SK-N-SH (cell line): ENCODE measurements around the gene RPS6KA1. TPM values are rescaled to one million over a fixed set of nuclear protein-coding genes. Genes with fewer than 3 reads are reported as not detected.

ENCODE experiments used
- CTCF ChIA-PET: fragments of 300-600, 350-600 bp; formaldehyde crosslinking; extraction: SDS; loops from one replicate; lab custom pipeline; 2021; lab: Yijun Ruan, JAX
- POLR2A ChIA-PET: fragments of 350-600 bp; sonication (Branson Sonifier 250); formaldehyde crosslinking; extraction: SDS; loops from one replicate; lab custom pipeline; 2020; ENCODE audit warnings: antibody characterized with exemption, inconsistent platforms; lab: Yijun Ruan, JAX
- DNase-seq: peaks from one replicate; pipeline ENCODE4 v3.0.0; 2012
- H2AFZ ChIP-seq: fragments of 200-600 bp; sonication (generic); 2 replicates; pipeline ENCODE4 v1.8.1; 2016; ENCODE audit warnings: antibody characterized with exemption, mild to moderate bottlenecking, low read depth
- H3F3A ChIP-seq: fragments of 200-600 bp; sonication (generic); replicated peaks from 2 replicates; pipeline ENCODE3; 2016; ENCODE audit warnings: antibody characterized with exemption, mild to moderate bottlenecking; ENCODE audit not compliant: insufficient read depth
- H3K27ac ChIP-seq, 2 experiments: fragments of 200-500 bp in 1 of 2; fragments of 200-600 bp in 1 of 2; sonication (Bioruptor generic) in 1 of 2; sonication (generic), shearing (Covaris generic) in 1 of 2; 2 replicates each; pipeline versions ENCODE4 v1.5.1 to v1.6.1; 2014 to 2016; ENCODE audit warnings: low read depth in 2 of 2, inconsistent platforms in 1 of 2, low read length in 1 of 2, mild to moderate bottlenecking in 1 of 2, mixed read lengths in 1 of 2
- H3K27me3 ChIP-seq: fragments of 200-600 bp; sonication (generic), shearing (Covaris generic); 2 replicates; pipeline ENCODE4 v1.6.1; 2016; ENCODE audit warnings: mixed run types; ENCODE audit not compliant: insufficient read depth
- H3K36me3 ChIP-seq, 2 experiments: fragments of 200-500 bp in 1 of 2; fragments of 200-600 bp in 1 of 2; sonication (Bioruptor generic) in 1 of 2; sonication (generic) in 1 of 2; replicated peaks in 1 of 2; 2 replicates each; pipeline versions ENCODE3 to v1.5.1; 2014 to 2016; ENCODE audit warnings: low read length in 1 of 2, mild to moderate bottlenecking in 1 of 2; ENCODE audit not compliant: insufficient read depth in 2 of 2, control insufficient read depth in 1 of 2
- H3K4me1 ChIP-seq, 2 experiments: fragments of 200-500 bp in 1 of 2; fragments of 200-600 bp in 1 of 2; sonication (Bioruptor generic) in 1 of 2; sonication (generic), shearing (Covaris generic) in 1 of 2; 2 replicates each; pipeline versions ENCODE4 v1.5.1 to v1.6.1; 2014 to 2016; ENCODE audit warnings: low read depth in 1 of 2, low read length in 1 of 2, mixed run types in 1 of 2; ENCODE audit not compliant: insufficient read depth in 2 of 2, control insufficient read depth in 1 of 2
- H3K4me2 ChIP-seq: fragments of 200-600 bp; sonication (generic), shearing (Covaris generic); 2 replicates; pipeline ENCODE4 v1.6.1; 2017; ENCODE audit warnings: mixed run types
- H3K4me3 ChIP-seq, 2 experiments: fragments of 200-500 bp in 1 of 2; fragments of 200-600 bp in 1 of 2; sonication (Bioruptor generic) in 1 of 2; sonication (generic), shearing (Covaris generic) in 1 of 2; 2 replicates each; pipeline versions ENCODE4 v1.5.1 to v1.8.1; 2014 to 2016; ENCODE audit warnings: low read depth in 2 of 2, inconsistent platforms in 1 of 2, low read length in 1 of 2, mild to moderate bottlenecking in 1 of 2, mixed read lengths in 1 of 2, moderate library complexity in 1 of 2
- H3K79me2 ChIP-seq: fragments of 200-600 bp; sonication (generic); 2 replicates; pipeline ENCODE4 v1.8.1; 2017; ENCODE audit warnings: mild to moderate bottlenecking; ENCODE audit not compliant: insufficient read depth
- H3K9ac ChIP-seq: fragments of 200-600 bp; sonication (generic); 2 replicates; pipeline ENCODE4 v1.6.1; 2017; ENCODE audit warnings: mixed run types
- H3K9me2 ChIP-seq: fragments of 200-600 bp; sonication (generic); 2 replicates; pipeline ENCODE4 v1.6.1; 2017; ENCODE audit warnings: mixed run types
- H3K9me3 ChIP-seq: fragments of 200-600 bp; sonication (generic); 2 replicates; pipeline ENCODE4 v1.6.1; 2017; ENCODE audit warnings: mixed run types, mild to moderate bottlenecking, moderate library complexity
- H4K20me1 ChIP-seq: fragments of 200-600 bp; sonication (generic); 2 replicates; pipeline ENCODE4 v1.6.1; 2017; ENCODE audit warnings: mild to moderate bottlenecking, mixed run types; ENCODE audit not compliant: insufficient read depth
- CHD2 ChIP-seq: fragments of 150-350 bp; IDR thresholded peaks from 2 replicates; pipeline ENCODE4 v1.6.1; 2018; ENCODE audit warnings: low read length; ENCODE audit not compliant: partially characterized antibody
- ELF1 ChIP-seq: IDR thresholded peaks from 2 replicates; pipeline ENCODE4 v1.4.0; 2012
- EP300 ChIP-seq, 2 experiments: IDR thresholded peaks; 2 replicates each; pipeline versions ENCODE4 v1.4.0 to v1.6.1; 2012; ENCODE audit warnings: borderline replicate concordance in 1 of 2, low read depth in 1 of 2, low read length in 1 of 2
- FOSL2 ChIP-seq: IDR thresholded peaks from 2 replicates; pipeline ENCODE4 v1.4.0; 2012; ENCODE audit warnings: low read depth, mild to moderate bottlenecking, moderate library complexity, borderline replicate concordance
- FOXJ3 ChIP-seq: sonication (generic); formaldehyde crosslinking; IDR thresholded peaks from 2 replicates; pipeline ENCODE4 v1.5.1; 2020; ENCODE audit warnings: mild to moderate bottlenecking, missing genetic modification reagents
- GATA2 ChIP-seq: sonication (generic); formaldehyde crosslinking; IDR thresholded peaks from 2 replicates; pipeline ENCODE4 v1.5.0; 2020; ENCODE audit warnings: mild to moderate bottlenecking, missing genetic modification reagents
- MEF2A ChIP-seq: IDR thresholded peaks from 2 replicates; pipeline ENCODE4 v1.4.0; 2012; ENCODE audit warnings: low read depth, borderline replicate concordance
- MXI1 ChIP-seq: IDR thresholded peaks from 2 replicates; pipeline ENCODE4 v1.6.1; 2012; ENCODE audit warnings: mild to moderate bottlenecking, low read depth, low read length, improper control_type of control experiment
- NRF1 ChIP-seq: IDR thresholded peaks from 2 replicates; pipeline ENCODE4 v1.6.1; 2012; ENCODE audit warnings: low read depth, mild to moderate bottlenecking, low read length
- POLR2AphosphoS5 ChIP-seq: IDR thresholded peaks from 2 replicates; pipeline ENCODE4 v1.6.1; 2012; ENCODE audit warnings: low read depth, low read length
- RCOR1 ChIP-seq: fragments of 150-350 bp; IDR thresholded peaks from 2 replicates; pipeline ENCODE4 v1.6.1; 2017; ENCODE audit warnings: antibody characterized with exemption, low read length
- REST ChIP-seq: IDR thresholded peaks from 2 replicates; pipeline ENCODE4 v1.6.1; 2012; ENCODE audit warnings: mild to moderate bottlenecking, low read depth, low read length, moderate library complexity
- RFX5 ChIP-seq: IDR thresholded peaks from 2 replicates; pipeline ENCODE4 v1.6.1; 2012; ENCODE audit warnings: mild to moderate bottlenecking, improper control_type of control experiment, low read length
- RXRA ChIP-seq: IDR thresholded peaks from 2 replicates; pipeline ENCODE4 v1.4.0; 2012; ENCODE audit warnings: low read depth, mild to moderate bottlenecking, borderline replicate concordance
- SIN3A ChIP-seq: IDR thresholded peaks from 2 replicates; pipeline ENCODE4 v1.6.1; 2012; ENCODE audit warnings: low read depth, mild to moderate bottlenecking, low read length, moderate library complexity, borderline replicate concordance
- SMC3 ChIP-seq: IDR thresholded peaks from 2 replicates; pipeline ENCODE4 v1.6.1; 2012; ENCODE audit warnings: low read depth, low read length, improper control_type of control experiment
- TAF1 ChIP-seq: IDR thresholded peaks from 2 replicates; pipeline ENCODE4 v1.6.1; 2012; ENCODE audit warnings: low read depth, mild to moderate bottlenecking, low read length, moderate library complexity, borderline replicate concordance
- TEAD4 ChIP-seq: IDR thresholded peaks from 2 replicates; pipeline ENCODE4 v1.4.0; 2012; ENCODE audit warnings: mild to moderate bottlenecking, borderline replicate concordance; ENCODE audit not compliant: insufficient read depth
- USF2 ChIP-seq: fragments of 150-350 bp; IDR thresholded peaks from 2 replicates; pipeline ENCODE4 v1.6.1; 2017; ENCODE audit warnings: antibody characterized with exemption, low read length, low read depth, borderline replicate concordance
- YY1 ChIP-seq: IDR thresholded peaks from 2 replicates; pipeline ENCODE4 v1.4.0; 2012; ENCODE audit warnings: low read depth, mild to moderate bottlenecking
- WGBS: methylation state at CpG from one replicate; pipeline ENCODE4 v1.1.6; 2017; ENCODE audit warnings: low lambda C conversion rate; 5-methylcytosine and 5-hydroxymethylcytosine counted together
- polyA plus RNA-seq, 3 experiments: library from polyadenylated mRNA; depleted of rRNA; stranded (reverse); fragments of >200 nt; gene quantifications; 2 replicates each; pipeline ENCODE4 v1.2.3, GENCODE V29; 2012
- TF ChIP-seq, protein P1 (sequence below): IDR thresholded peaks from 2 replicates; pipeline ENCODE4 v1.4.0; 2012; ENCODE audit warnings: low read depth, borderline replicate concordance
- TF ChIP-seq, protein P2 (sequence below): IDR thresholded peaks from 2 replicates; pipeline ENCODE4 v1.4.0; 2012; ENCODE audit warnings: low read depth

Gene RPS6KA1
- polyA plus RNA-seq, 1 of the 3 experiments (the other 2 are of a cell fraction) = 9.7 TPM

DNA sequence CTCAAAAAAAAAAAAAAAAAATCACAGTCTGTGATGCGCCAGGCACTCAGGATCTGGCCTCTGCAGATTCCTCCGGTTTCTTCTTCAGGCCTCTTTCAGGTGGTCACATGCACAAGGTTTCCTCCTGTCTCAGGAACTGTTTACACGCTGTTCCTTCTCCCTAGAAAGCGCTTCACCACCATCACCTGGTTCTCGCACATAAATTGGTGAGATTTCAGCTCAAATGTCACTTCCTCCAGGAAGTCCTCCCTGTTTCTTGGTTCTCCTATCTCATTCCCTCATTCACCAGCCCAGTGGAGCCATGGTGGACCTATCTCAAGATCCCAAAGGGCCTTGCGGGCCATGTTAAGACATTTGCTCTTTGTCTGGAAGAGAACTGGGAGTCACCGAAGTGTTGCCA, 30.7 kb upstream of the RPS6KA1 start (continued):
- TF ChIP-seq USF2 = no peak
- no peak for TF ChIP-seq FOSL2
- no peak for TF ChIP-seq MEF2A
- no peak for TF ChIP-seq POLR2AphosphoS5
- TF ChIP-seq, protein P1, sequence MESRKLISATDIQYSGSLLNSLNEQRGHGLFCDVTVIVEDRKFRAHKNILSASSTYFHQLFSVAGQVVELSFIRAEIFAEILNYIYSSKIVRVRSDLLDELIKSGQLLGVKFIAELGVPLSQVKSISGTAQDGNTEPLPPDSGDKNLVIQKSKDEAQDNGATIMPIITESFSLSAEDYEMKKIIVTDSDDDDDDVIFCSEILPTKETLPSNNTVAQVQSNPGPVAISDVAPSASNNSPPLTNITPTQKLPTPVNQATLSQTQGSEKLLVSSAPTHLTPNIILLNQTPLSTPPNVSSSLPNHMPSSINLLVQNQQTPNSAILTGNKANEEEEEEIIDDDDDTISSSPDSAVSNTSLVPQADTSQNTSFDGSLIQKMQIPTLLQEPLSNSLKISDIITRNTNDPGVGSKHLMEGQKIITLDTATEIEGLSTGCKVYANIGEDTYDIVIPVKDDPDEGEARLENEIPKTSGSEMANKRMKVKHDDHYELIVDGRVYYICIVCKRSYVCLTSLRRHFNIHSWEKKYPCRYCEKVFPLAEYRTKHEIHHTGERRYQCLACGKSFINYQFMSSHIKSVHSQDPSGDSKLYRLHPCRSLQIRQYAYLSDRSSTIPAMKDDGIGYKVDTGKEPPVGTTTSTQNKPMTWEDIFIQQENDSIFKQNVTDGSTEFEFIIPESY = no peak
- TF ChIP-seq MXI1 = no peak

GRCh38 chr1:26500488-26501175, 28.9 kb upstream of the RPS6KA1 start:
- H3K4me1 ChIP-seq = no peaks in the 10 kb centered on the region; a peak in 2 of 4 replicates
- ChIA-PET POLR2A (interaction anchor here (0.6 to 2.3 kb wide), 13 partner anchors 11 to 400 kb away, joined by 3 to 14 read pairs (median 5); partner anchors contain the start of genes DHDDS, GPATCH3, HMGN2 and PIGV), CTCF (interaction anchor here (0.5 to 4.7 kb wide), 43 partner anchors 8 to 1806 kb away, joined by 3 to 41 read pairs (median 5); partner anchors contain the start of genes HMGN2, PIGV and RPS6KA1)
- H3K9ac ChIP-seq = peak overlapping the region; percentile 87
- no peaks in the 10 kb centered on the region for H3K79me2 ChIP-seq
- H2AFZ ChIP-seq = peak overlapping the region; percentile 81
- no peaks in the 10 kb centered on the region for H3F3A ChIP-seq
- 0% methylated on average over 7 of the region's 74 CpGs for WGBS
- H3K27ac ChIP-seq = peak overlapping the region; percentile 79 to 81
- no peaks in the 10 kb centered on the region for H3K27me3 ChIP-seq
- no peaks in the 10 kb centered on the region for H4K20me1 ChIP-seq
- H3K36me3 ChIP-seq = no peaks in the 10 kb centered on the region
- no peaks in the 10 kb centered on the region for H3K9me3 ChIP-seq
- peak overlapping the region; percentile 59 to 84 for H3K4me3 ChIP-seq
- DNase-seq = peak; percentile 97
- H3K9me2 ChIP-seq = no peaks in the 10 kb centered on the region
- peak overlapping the region; percentile 100 for H3K4me2 ChIP-seq
- TF ChIP-seq SIN3A (no peak), POLR2AphosphoS5 (no peak), MXI1 (peak; percentile 79), GATA2 (no peak), TEAD4 (0 out of 2 replicates have a peak, but pooled peaks have one; percentile 37), TAF1 (peak; percentile 74; the same call in 1 of the 2 replicates), RFX5 (no peak), USF2 (0 out of 2 replicates have a peak, but pooled peaks have one; percentile 10), SMC3 (no peak), NRF1 (peak; percentile 39), YY1 (0 out of 2 replicates have a peak, but pooled peaks have one; percentile 13), FOXJ3 (CRISPR knock-in tag) (0 out of 2 replicates have a peak, but pooled peaks have one; percentile 33), REST (no peak), RCOR1 (no peak), CHD2 (no peak), ELF1 (peak; percentile 88), RXRA (no peak), EP300 (IDR thresholded peaks at IDR 0.05; ENCODE audit: borderline replicate concordance in 1 of 2, low read depth in 1 of 2, low read length in 1 of 2) (no peak)
- TF ChIP-seq, protein P2, sequence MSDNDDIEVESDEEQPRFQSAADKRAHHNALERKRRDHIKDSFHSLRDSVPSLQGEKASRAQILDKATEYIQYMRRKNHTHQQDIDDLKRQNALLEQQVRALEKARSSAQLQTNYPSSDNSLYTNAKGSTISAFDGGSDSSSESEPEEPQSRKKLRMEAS = peak; percentile 95
